Keratinocyte (primary cell): ENCODE measurements around the gene KLHL36. TPM values are rescaled to one million over a fixed set of nuclear protein-coding genes. Genes with fewer than 3 reads are reported as not detected.

Source experiments
- DNase-seq: peaks from one replicate; pipeline ENCODE4 v3.0.0-alpha.2; 2011; ENCODE audit warnings: low read depth, missing footprints, low spot score
- FAIRE-seq: peaks from 2 replicates; lab custom pipeline; 2011; peaks lifted over from hg19 to GRCh38; lab: Jason Lieb, UNC
- H2AFZ ChIP-seq: 2 replicates; pipeline ENCODE4 v1.6.0; 2012; ENCODE audit warnings: low read length, control low read depth, inconsistent platforms; ENCODE audit not compliant: control insufficient read depth
- H3K27ac ChIP-seq: 2 replicates; pipeline ENCODE4 v1.5.1; 2011; ENCODE audit warnings: low read length; ENCODE audit not compliant: control insufficient read depth, insufficient read depth
- H3K27me3 ChIP-seq: 3 replicates; pipeline ENCODE4 v1.6.0; 2011; ENCODE audit warnings: low read length; ENCODE audit not compliant: control insufficient read depth, insufficient read depth; ENCODE audit errors: extremely low read depth
- H3K36me3 ChIP-seq, 2 experiments: 2 replicates in 1 of 2; 3 replicates in 1 of 2; pipeline ENCODE4 v1.5.1; 2011; ENCODE audit warnings: low read length in 2 of 2, mild to moderate bottlenecking in 1 of 2; ENCODE audit not compliant: control insufficient read depth in 2 of 2, insufficient read depth in 2 of 2; ENCODE audit errors: extremely low read depth in 1 of 2
- H3K4me1 ChIP-seq: 3 replicates; pipeline ENCODE4 v1.5.1; 2011; ENCODE audit warnings: low read length; ENCODE audit not compliant: control insufficient read depth, insufficient read depth; ENCODE audit errors: extremely low read depth
- H3K4me2 ChIP-seq: 3 replicates; pipeline ENCODE4 v1.6.0; 2011; ENCODE audit warnings: low read depth, low read length; ENCODE audit not compliant: control insufficient read depth, insufficient read depth; ENCODE audit errors: extremely low read depth
- H3K4me3 ChIP-seq, 3 experiments: fragments of 200-600 bp in 1 of 3; sonication (generic) in 1 of 3; 2 replicates in 2 of 3; 3 replicates in 1 of 3; pipeline ENCODE4 v1.5.1; 2011 to 2016; ENCODE audit warnings: low read length in 3 of 3, mild to moderate bottlenecking in 3 of 3, control low read depth in 2 of 3, inconsistent platforms in 1 of 3, low read depth in 1 of 3, mixed read lengths in 1 of 3, mixed run types in 1 of 3, moderate library complexity in 1 of 3; ENCODE audit not compliant: control insufficient read depth in 2 of 3, insufficient read depth in 2 of 3; ENCODE audit errors: extremely low read depth in 1 of 3
- H3K79me2 ChIP-seq: 2 replicates; pipeline ENCODE4 v1.6.0; 2012; ENCODE audit warnings: low read length; ENCODE audit not compliant: control insufficient read depth, insufficient read depth
- H3K9ac ChIP-seq: 3 replicates; pipeline ENCODE4 v1.6.0; 2011; ENCODE audit warnings: low read length; ENCODE audit not compliant: control insufficient read depth, insufficient read depth; ENCODE audit errors: extremely low read depth
- H3K9me1 ChIP-seq: 3 replicates; pipeline ENCODE4 v1.6.0; 2011; ENCODE audit warnings: low read length; ENCODE audit not compliant: control insufficient read depth, insufficient read depth; ENCODE audit errors: extremely low read depth
- H3K9me3 ChIP-seq: 2 replicates; pipeline ENCODE4 v1.5.1; 2012; ENCODE audit warnings: low read depth, low read length; ENCODE audit not compliant: control insufficient read depth
- H4K20me1 ChIP-seq: 3 replicates; pipeline ENCODE4 v1.6.0; 2011; ENCODE audit warnings: low read length; ENCODE audit not compliant: control insufficient read depth, insufficient read depth; ENCODE audit errors: extremely low read depth
- CTCF ChIP-seq, 3 experiments: IDR thresholded peaks in 1 of 3; conservative IDR thresholded peaks in 1 of 3; optimal IDR thresholded peaks in 1 of 3; 2 replicates in 2 of 3; 3 replicates in 1 of 3; pipeline versions ENCODE3 to v1.5.1; 2011; ENCODE audit warnings: low read length in 3 of 3, mild to moderate bottlenecking in 3 of 3, moderate library complexity in 2 of 3, control low read depth in 1 of 3, inconsistent platforms in 1 of 3; ENCODE audit not compliant: insufficient read depth in 2 of 3; ENCODE audit errors: extremely low read depth in 1 of 3
- EZH2 ChIP-seq: IDR thresholded peaks from one replicate; pipeline ENCODE4 v1.6.1; 2012; ENCODE audit warnings: inconsistent platforms, mild to moderate bottlenecking, low read length, moderate library complexity
- dilution Hi-C: fragments of 300-500 bp; cut with MboI; formaldehyde crosslinking; loops from one replicate; pipeline ENCODE4 v1.7.0; 2020; ENCODE audit warnings: low sequenced_read_pairs; ENCODE audit not compliant: extremely low pct_ligation_motif_present
- polyA plus RNA-seq, 5 experiments: library from polyadenylated mRNA; depleted of rRNA in 3 of 5; stranded (reverse) in 3 of 5; stranded (forward) in 1 of 5; unstranded in 1 of 5; fragments of >200 nt; gene quantifications; 1 replicate in 1 of 5; 2 replicates in 3 of 5; 3 replicates in 1 of 5; pipeline versions ENCODE4 v1.2.1 to v1.2.3, GENCODE V29; 2011 to 2012; ENCODE audit warnings: missing spikeins in 2 of 5, low read depth in 1 of 5, low replicate concordance in 1 of 5

The KLHL36 gene
- polyA plus RNA-seq, 1 donor (not counting 4 experiments of a cell fraction or from before 2014, with no cell fraction given), result 27.5 TPM

GRCh38 chr16:84706856-84707255 is 58.5 kb downstream of the KLHL36 start:
- Histone ChIP-seq H2AFZ (no peak overlapping the region), H3K4me2 (no peak overlapping the region), H3K27ac (no peak overlapping the region), H3K9me1 (no peaks in the 10 kb centered on the region), H3K27me3 (no peaks in the 10 kb centered on the region), H4K20me1 (peaks cover 50% of the 10 kb centered on the region), H3K79me2 (peaks cover 94% of the 10 kb centered on the region), H3K4me1 (peaks cover 17% of the 10 kb centered on the region), H3K9ac (no peak overlapping the region), H3K9me3 (no peaks in the 10 kb centered on the region), H3K36me3 (peaks cover 4% of the 10 kb centered on the region in 2 experiments), H3K4me3 (no peak overlapping the region)
- dilution Hi-C loops, result no loop called here
- FAIRE-seq (no peak), DNase-seq (no peak)
- no peak for TF ChIP-seq EZH2
- no peak for TF ChIP-seq CTCF (optimal IDR thresholded peaks at IDR 0.05 in 1 of 3, IDR thresholded peaks at IDR 0.05 in 1 of 3, conservative IDR thresholded peaks at IDR 0.05 in 1 of 3; ENCODE audit: extremely low read depth in 1 of 3, insufficient read depth in 2 of 3, low read length in 3 of 3)

- Histone ChIP-seq H4K20me1 (peaks cover 57% of the 10 kb centered on the region), H3K27me3 (no peaks in the 10 kb centered on the region), H3K4me1 (peaks cover 8% of the 10 kb centered on the region), H3K36me3 (peaks cover 8 to 10% of the 10 kb centered on the region in 2 experiments), H3K9me3 (no peaks in the 10 kb centered on the region), H3K27ac (no peak overlapping the region), H3K79me2 (peaks cover 97% of the 10 kb centered on the region), H2AFZ (no peak overlapping the region), H3K4me3 (no peak overlapping the region), H3K9me1 (peaks cover 2% of the 10 kb centered on the region), H3K4me2 (no peak overlapping the region), H3K9ac (no peak overlapping the region)
- TF ChIP-seq EZH2 (no peak), CTCF (optimal IDR thresholded peaks at IDR 0.05 in 1 of 3, IDR thresholded peaks at IDR 0.05 in 1 of 3, conservative IDR thresholded peaks at IDR 0.05 in 1 of 3; ENCODE audit: extremely low read depth in 1 of 3, insufficient read depth in 2 of 3, low read length in 3 of 3) (no peak)
- dilution Hi-C loops, result no loop called here
- DNase-seq (no peak), FAIRE-seq (no peak)
Observed at GRCh38 chr16:84709609-84710008, 61.3 kb downstream of the KLHL36 start.
